PFSK-1 (cell line): ENCODE data around the gene CCIN.

Source experiments
- POLR2AphosphoS5 ChIP-seq: IDR thresholded peaks from 2 replicates; pipeline ENCODE4 v1.6.1; 2012; ENCODE audit warnings: low read depth, mild to moderate bottlenecking, control low read depth, low read length, moderate library complexity
- SIN3A ChIP-seq: IDR thresholded peaks from 2 replicates; pipeline ENCODE4 v1.6.1; 2012; ENCODE audit warnings: mild to moderate bottlenecking, low read length, moderate library complexity, borderline replicate concordance; ENCODE audit not compliant: insufficient read depth
- TAF1 ChIP-seq: IDR thresholded peaks from 2 replicates; pipeline ENCODE4 v1.6.1; 2012; ENCODE audit warnings: low read length, control low read depth, borderline replicate concordance; ENCODE audit not compliant: insufficient read depth
- TF ChIP-seq, protein P1 (sequence below), 2 experiments: IDR thresholded peaks; 2 replicates each; pipeline versions ENCODE4 v1.6.1 to v1.8.0; 2011 to 2012; ENCODE audit warnings: low read depth in 2 of 2, low read length in 2 of 2, control low read depth in 1 of 2, inconsistent platforms in 1 of 2, mild to moderate bottlenecking in 1 of 2, moderate library complexity in 1 of 2; ENCODE audit not compliant: insufficient read depth in 1 of 2

DNA sequence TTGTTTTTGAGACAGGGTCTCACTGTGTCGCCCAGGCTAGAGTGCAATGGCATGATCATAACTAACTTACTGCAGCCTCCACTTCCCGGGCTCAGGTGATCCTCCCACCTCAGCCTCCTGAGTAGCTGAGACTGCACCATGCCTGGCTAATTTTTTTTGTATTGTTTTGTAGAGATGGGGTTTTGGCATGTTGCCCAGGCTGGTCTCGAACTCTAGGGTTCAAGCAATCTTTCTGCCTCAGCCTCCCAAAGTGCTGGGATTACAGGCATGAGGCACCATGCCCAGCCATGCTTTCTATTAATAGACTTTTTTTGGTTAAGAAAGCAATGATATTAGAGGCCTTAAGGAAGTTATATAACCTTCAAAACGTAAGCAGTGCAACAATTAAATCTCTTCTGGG is 44.8 kb downstream of the CCIN start:
- TF ChIP-seq POLR2AphosphoS5 = no peak
- no peak for TF ChIP-seq TAF1
- TF ChIP-seq SIN3A = no peak
- TF ChIP-seq, protein P1, sequence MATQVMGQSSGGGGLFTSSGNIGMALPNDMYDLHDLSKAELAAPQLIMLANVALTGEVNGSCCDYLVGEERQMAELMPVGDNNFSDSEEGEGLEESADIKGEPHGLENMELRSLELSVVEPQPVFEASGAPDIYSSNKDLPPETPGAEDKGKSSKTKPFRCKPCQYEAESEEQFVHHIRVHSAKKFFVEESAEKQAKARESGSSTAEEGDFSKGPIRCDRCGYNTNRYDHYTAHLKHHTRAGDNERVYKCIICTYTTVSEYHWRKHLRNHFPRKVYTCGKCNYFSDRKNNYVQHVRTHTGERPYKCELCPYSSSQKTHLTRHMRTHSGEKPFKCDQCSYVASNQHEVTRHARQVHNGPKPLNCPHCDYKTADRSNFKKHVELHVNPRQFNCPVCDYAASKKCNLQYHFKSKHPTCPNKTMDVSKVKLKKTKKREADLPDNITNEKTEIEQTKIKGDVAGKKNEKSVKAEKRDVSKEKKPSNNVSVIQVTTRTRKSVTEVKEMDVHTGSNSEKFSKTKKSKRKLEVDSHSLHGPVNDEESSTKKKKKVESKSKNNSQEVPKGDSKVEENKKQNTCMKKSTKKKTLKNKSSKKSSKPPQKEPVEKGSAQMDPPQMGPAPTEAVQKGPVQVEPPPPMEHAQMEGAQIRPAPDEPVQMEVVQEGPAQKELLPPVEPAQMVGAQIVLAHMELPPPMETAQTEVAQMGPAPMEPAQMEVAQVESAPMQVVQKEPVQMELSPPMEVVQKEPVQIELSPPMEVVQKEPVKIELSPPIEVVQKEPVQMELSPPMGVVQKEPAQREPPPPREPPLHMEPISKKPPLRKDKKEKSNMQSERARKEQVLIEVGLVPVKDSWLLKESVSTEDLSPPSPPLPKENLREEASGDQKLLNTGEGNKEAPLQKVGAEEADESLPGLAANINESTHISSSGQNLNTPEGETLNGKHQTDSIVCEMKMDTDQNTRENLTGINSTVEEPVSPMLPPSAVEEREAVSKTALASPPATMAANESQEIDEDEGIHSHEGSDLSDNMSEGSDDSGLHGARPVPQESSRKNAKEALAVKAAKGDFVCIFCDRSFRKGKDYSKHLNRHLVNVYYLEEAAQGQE (IDR thresholded peaks at IDR 0.05; ENCODE audit: insufficient read depth in 1 of 2, low read depth in 2 of 2, low read length in 2 of 2) = no peak
